ENCODE data around the gene NR1H4. TPM values are rescaled to one million over a fixed set of nuclear protein-coding genes. Genes with fewer than 3 reads are reported as not detected.
A peak's percentile ranks its signal among the peaks of the same experiment; 100 is the strongest.

Gene NR1H4
- total RNA-seq (2021) (not detected in 3 replicates), Bru-seq, nascent RNA (percentile 1 among the genes with signal in this experiment)
- long read RNA-seq, experiment 1, partial matches to known transcripts = 0 of 1 reads
- long read RNA-seq, experiment 1, other reads (novel, unspliced or antisense) = 1 of 1 reads
- long read RNA-seq, experiment 2 = 0 reads
- long read RNA-seq, experiment 3 = 0 reads

DNA sequence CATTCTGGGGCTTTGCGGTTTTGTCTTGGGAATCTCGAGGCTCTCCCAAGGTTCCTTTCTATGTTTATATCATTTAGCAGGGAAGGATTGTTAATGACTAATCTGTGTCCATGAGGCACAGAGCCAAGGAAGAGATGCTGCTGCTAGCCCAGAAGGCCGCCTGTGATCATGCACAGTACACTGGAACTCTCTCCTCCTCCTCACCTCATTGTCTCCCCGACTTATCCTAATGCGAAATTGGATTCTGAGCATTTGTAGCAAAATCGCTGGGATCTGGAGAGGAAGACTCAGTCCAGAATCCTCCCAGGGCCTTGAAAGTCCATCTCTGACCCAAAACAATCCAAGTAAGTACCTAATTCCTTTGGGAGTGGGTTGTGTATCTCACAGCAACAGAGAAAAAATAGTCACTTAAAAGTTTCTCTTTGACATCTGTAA is at the start of gene NR1H4:
NR1H4 (plus strand) TSS at position 151 of the 435 bp plus-strand sequence. CDS start 19,458 bp downstream, outside the sequence.
- DNase-seq (ENCODE audit: low spot score) (no peak), ATAC-seq (no peak)
- Mint-ChIP-seq H3K4me3 (no peak within 1 kb of the TSS), H3K27ac (no peak within 1 kb of the TSS), H3K27me3 (ENCODE audit: low read depth) (no peaks in the 10 kb centered on the region), H3K36me3 (no peaks in the 10 kb centered on the region), H3K9me3 (no peaks in the 10 kb centered on the region), H3K4me1 (peaks cover 7% of the 10 kb centered on the region)
- POLR2A ChIA-PET = no interaction called here
- TF ChIP-seq ATF1 (CRISPR knock-in tag; IDR thresholded peaks at IDR 0.05) (no peak), SMAD3 (CRISPR knock-in tag; IDR thresholded peaks at IDR 0.05; ENCODE audit: borderline replicate concordance) (no peak), KAT7 (CRISPR knock-in tag; IDR thresholded peaks at IDR 0.05; ENCODE audit: borderline replicate concordance) (no peak), NR1H2 (CRISPR knock-in tag; IDR thresholded peaks at IDR 0.05) (no peak), IRF2 (CRISPR knock-in tag; IDR thresholded peaks at IDR 0.05; ENCODE audit: borderline replicate concordance, low read depth) (no peak), RORB (CRISPR knock-in tag; IDR thresholded peaks at IDR 0.05) (no peak), ZNF263 (CRISPR knock-in tag; IDR thresholded peaks at IDR 0.05; ENCODE audit: low read depth) (no peak)
- TF ChIP-seq, protein P1, sequence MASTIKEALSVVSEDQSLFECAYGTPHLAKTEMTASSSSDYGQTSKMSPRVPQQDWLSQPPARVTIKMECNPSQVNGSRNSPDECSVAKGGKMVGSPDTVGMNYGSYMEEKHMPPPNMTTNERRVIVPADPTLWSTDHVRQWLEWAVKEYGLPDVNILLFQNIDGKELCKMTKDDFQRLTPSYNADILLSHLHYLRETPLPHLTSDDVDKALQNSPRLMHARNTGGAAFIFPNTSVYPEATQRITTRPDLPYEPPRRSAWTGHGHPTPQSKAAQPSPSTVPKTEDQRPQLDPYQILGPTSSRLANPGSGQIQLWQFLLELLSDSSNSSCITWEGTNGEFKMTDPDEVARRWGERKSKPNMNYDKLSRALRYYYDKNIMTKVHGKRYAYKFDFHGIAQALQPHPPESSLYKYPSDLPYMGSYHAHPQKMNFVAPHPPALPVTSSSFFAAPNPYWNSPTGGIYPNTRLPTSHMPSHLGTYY (CRISPR knock-in tag; IDR thresholded peaks at IDR 0.05) = no peak
- TF ChIP-seq, protein P2, sequence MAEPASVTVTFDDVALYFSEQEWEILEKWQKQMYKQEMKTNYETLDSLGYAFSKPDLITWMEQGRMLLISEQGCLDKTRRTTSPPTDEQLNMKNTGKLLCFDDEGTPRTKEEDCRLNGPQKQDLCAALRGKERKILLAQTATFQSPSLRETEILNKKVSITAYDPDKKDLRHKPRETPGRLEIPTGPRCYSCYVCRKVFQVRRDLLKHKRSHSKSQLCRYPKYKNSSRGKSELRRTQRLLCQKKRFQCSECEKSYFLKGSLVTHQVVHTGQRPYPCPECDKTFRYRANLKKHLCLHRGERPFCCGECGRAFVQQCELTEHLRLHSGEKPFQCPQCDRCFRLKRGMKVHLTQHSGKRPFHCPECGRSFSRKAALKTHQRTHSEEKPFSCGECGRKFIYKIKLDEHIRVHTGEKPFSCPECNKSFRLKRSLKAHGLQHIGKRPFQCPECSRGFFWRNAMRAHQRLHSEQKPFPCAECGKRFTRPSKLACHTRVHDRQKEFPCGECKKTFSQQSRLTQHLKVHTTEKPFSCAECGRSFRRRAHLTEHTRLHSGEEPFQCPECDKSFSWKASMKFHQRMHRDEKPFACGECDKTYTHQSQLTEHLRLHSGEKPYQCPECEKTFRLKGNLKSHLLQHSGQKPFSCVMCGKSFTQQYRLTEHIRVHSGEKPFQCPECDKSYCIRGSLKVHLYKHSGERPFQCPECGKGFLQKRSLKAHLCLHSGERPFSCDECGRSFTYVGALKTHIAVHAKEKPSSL (CRISPR knock-in tag; conservative IDR thresholded peaks at IDR 0.05) = no peak
- TF ChIP-seq, protein P3, sequence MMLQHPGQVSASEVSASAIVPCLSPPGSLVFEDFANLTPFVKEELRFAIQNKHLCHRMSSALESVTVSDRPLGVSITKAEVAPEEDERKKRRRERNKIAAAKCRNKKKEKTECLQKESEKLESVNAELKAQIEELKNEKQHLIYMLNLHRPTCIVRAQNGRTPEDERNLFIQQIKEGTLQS (CRISPR knock-in tag; conservative IDR thresholded peaks at IDR 0.05) = no peak
- TF ChIP-seq, protein P4, sequence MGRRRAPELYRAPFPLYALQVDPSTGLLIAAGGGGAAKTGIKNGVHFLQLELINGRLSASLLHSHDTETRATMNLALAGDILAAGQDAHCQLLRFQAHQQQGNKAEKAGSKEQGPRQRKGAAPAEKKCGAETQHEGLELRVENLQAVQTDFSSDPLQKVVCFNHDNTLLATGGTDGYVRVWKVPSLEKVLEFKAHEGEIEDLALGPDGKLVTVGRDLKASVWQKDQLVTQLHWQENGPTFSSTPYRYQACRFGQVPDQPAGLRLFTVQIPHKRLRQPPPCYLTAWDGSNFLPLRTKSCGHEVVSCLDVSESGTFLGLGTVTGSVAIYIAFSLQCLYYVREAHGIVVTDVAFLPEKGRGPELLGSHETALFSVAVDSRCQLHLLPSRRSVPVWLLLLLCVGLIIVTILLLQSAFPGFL (CRISPR knock-in tag; IDR thresholded peaks at IDR 0.05; ENCODE audit: borderline replicate concordance) = no peak
- CTCF ChIA-PET = no interaction called here

DNA sequence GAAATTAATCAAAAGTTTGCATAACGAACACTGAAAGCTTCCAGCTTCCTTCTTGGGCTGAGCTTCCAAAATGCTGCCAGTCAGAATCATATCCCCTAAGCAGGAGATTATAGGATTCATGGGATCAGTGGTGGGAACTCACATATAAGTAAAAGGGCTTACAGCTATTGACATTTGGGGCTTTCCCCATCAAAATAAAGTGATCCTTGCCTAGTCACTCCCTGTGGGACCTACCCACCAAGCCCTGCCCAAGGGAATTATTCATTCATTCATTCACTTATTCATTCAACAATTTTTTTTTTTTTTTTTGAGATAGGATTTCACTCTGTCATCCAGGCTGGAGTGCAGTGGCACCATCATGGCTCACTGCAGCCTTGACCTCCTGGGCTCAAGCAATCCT is 47.5 kb upstream of the NR1H4 start:
- no peak for ATAC-seq
- Mint-ChIP-seq H3K4me3 (no peak overlapping the region), H3K27ac (no peak overlapping the region), H3K27me3 (ENCODE audit: low read depth) (no peaks in the 10 kb centered on the region), H3K4me1 (no peaks in the 10 kb centered on the region), H3K36me3 (no peaks in the 10 kb centered on the region), H3K9me3 (no peaks in the 10 kb centered on the region; the same call in 1 of the 2 replicates)
- POLR2A ChIA-PET = no interaction called here
- CTCF ChIA-PET = interaction anchor here (2.5 kb wide), 1 partner anchor 21 kb away, joined by 17 read pairs; no protein-coding TSS in a partner anchor
- no peak for TF ChIP-seq JUN (CRISPR knock-in tag; IDR thresholded peaks at IDR 0.05)
- TF ChIP-seq, protein P3 (CRISPR knock-in tag; conservative IDR thresholded peaks at IDR 0.05) = no peak
- TF ChIP-seq, protein P5, sequence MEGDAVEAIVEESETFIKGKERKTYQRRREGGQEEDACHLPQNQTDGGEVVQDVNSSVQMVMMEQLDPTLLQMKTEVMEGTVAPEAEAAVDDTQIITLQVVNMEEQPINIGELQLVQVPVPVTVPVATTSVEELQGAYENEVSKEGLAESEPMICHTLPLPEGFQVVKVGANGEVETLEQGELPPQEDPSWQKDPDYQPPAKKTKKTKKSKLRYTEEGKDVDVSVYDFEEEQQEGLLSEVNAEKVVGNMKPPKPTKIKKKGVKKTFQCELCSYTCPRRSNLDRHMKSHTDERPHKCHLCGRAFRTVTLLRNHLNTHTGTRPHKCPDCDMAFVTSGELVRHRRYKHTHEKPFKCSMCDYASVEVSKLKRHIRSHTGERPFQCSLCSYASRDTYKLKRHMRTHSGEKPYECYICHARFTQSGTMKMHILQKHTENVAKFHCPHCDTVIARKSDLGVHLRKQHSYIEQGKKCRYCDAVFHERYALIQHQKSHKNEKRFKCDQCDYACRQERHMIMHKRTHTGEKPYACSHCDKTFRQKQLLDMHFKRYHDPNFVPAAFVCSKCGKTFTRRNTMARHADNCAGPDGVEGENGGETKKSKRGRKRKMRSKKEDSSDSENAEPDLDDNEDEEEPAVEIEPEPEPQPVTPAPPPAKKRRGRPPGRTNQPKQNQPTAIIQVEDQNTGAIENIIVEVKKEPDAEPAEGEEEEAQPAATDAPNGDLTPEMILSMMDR (IDR thresholded peaks at IDR 0.05) = no peak
- no peak for TF ChIP-seq NR3C1 (CRISPR knock-in tag; conservative IDR thresholded peaks at IDR 0.05; ENCODE audit: low read depth)
- TF ChIP-seq, protein P6, sequence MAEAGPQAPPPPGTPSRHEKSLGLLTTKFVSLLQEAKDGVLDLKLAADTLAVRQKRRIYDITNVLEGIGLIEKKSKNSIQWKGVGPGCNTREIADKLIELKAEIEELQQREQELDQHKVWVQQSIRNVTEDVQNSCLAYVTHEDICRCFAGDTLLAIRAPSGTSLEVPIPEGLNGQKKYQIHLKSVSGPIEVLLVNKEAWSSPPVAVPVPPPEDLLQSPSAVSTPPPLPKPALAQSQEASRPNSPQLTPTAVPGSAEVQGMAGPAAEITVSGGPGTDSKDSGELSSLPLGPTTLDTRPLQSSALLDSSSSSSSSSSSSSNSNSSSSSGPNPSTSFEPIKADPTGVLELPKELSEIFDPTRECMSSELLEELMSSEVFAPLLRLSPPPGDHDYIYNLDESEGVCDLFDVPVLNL (CRISPR knock-in tag; IDR thresholded peaks at IDR 0.05; ENCODE audit: borderline replicate concordance, low read depth) = no peak
- no peak for TF ChIP-seq ZNF138 (CRISPR knock-in tag; conservative IDR thresholded peaks at IDR 0.05)
- no peak for TF ChIP-seq ETV6 (CRISPR knock-in tag; IDR thresholded peaks at IDR 0.05)
- TF ChIP-seq, protein P7, sequence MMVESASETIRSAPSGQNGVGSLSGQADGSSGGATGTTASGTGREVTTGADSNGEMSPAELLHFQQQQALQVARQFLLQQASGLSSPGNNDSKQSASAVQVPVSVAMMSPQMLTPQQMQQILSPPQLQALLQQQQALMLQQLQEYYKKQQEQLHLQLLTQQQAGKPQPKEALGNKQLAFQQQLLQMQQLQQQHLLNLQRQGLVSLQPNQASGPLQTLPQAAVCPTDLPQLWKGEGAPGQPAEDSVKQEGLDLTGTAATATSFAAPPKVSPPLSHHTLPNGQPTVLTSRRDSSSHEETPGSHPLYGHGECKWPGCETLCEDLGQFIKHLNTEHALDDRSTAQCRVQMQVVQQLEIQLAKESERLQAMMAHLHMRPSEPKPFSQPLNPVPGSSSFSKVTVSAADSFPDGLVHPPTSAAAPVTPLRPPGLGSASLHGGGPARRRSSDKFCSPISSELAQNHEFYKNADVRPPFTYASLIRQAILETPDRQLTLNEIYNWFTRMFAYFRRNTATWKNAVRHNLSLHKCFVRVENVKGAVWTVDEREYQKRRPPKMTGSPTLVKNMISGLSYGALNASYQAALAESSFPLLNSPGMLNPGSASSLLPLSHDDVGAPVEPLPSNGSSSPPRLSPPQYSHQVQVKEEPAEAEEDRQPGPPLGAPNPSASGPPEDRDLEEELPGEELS (CRISPR knock-in tag; IDR thresholded peaks at IDR 0.05) = no peak
- no peak for DNase-seq (ENCODE audit: low spot score)

Data from WTC11 (cell line).